Suprapubic skin (tissue), 3 donors: ENCODE results near the gene OR10A7.

Source experiments
- POLR2A ChIP-seq, 2 donors: fragments of 450-650 bp; IDR thresholded peaks; one replicate each; pipeline ENCODE4 v1.6.1; 2017; ENCODE audit warnings: antibody characterized with exemption in 2 of 2, mild to moderate bottlenecking in 2 of 2, moderate library complexity in 2 of 2
- TF ChIP-seq, protein P1 (sequence below), 2 donors: fragments of 200-600 bp in 1 of 2; fragments of 450-650 bp in 1 of 2; sonication (generic) in 1 of 2; IDR thresholded peaks; one replicate each; pipeline ENCODE4 v1.5.1; 2016 to 2019; ENCODE audit warnings: antibody characterized with exemption in 2 of 2, mild to moderate bottlenecking in 1 of 2, moderate library complexity in 1 of 2

GRCh38 chr12:55258303-55258702 lies 37.5 kb downstream of the OR10A7 start:
- TF ChIP-seq, protein P1, sequence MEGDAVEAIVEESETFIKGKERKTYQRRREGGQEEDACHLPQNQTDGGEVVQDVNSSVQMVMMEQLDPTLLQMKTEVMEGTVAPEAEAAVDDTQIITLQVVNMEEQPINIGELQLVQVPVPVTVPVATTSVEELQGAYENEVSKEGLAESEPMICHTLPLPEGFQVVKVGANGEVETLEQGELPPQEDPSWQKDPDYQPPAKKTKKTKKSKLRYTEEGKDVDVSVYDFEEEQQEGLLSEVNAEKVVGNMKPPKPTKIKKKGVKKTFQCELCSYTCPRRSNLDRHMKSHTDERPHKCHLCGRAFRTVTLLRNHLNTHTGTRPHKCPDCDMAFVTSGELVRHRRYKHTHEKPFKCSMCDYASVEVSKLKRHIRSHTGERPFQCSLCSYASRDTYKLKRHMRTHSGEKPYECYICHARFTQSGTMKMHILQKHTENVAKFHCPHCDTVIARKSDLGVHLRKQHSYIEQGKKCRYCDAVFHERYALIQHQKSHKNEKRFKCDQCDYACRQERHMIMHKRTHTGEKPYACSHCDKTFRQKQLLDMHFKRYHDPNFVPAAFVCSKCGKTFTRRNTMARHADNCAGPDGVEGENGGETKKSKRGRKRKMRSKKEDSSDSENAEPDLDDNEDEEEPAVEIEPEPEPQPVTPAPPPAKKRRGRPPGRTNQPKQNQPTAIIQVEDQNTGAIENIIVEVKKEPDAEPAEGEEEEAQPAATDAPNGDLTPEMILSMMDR (IDR thresholded peaks at IDR 0.05), result no peak
- no peak for TF ChIP-seq POLR2A (IDR thresholded peaks at IDR 0.05)
